ENCODE measurements around the gene DSCAML1.
A peak's percentile ranks its signal among the peaks of the same experiment; 100 is the strongest.

DSCAML1 gene

GRCh38 chr11:117627259-117627658 is 169.8 kb downstream of the DSCAML1 start:
- H3K27ac ChIP-seq, result no peak overlapping the region
- TF ChIP-seq, protein P1, sequence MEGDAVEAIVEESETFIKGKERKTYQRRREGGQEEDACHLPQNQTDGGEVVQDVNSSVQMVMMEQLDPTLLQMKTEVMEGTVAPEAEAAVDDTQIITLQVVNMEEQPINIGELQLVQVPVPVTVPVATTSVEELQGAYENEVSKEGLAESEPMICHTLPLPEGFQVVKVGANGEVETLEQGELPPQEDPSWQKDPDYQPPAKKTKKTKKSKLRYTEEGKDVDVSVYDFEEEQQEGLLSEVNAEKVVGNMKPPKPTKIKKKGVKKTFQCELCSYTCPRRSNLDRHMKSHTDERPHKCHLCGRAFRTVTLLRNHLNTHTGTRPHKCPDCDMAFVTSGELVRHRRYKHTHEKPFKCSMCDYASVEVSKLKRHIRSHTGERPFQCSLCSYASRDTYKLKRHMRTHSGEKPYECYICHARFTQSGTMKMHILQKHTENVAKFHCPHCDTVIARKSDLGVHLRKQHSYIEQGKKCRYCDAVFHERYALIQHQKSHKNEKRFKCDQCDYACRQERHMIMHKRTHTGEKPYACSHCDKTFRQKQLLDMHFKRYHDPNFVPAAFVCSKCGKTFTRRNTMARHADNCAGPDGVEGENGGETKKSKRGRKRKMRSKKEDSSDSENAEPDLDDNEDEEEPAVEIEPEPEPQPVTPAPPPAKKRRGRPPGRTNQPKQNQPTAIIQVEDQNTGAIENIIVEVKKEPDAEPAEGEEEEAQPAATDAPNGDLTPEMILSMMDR (IDR thresholded peaks at IDR 0.05; ENCODE audit: low read depth, low read length), result no peak
- H3K9me3 ChIP-seq (ENCODE audit: severe bottlenecking), result no peaks in the 10 kb centered on the region
- no peak overlapping the region for H3K4me3 ChIP-seq (ENCODE audit: low read depth, low read length)
- DNase-seq, result no peak
- no peaks in the 10 kb centered on the region for H3K27me3 ChIP-seq (ENCODE audit: insufficient read depth, low read depth, severe bottlenecking)
- no peaks in the 10 kb centered on the region for H3K36me3 ChIP-seq

DNA sequence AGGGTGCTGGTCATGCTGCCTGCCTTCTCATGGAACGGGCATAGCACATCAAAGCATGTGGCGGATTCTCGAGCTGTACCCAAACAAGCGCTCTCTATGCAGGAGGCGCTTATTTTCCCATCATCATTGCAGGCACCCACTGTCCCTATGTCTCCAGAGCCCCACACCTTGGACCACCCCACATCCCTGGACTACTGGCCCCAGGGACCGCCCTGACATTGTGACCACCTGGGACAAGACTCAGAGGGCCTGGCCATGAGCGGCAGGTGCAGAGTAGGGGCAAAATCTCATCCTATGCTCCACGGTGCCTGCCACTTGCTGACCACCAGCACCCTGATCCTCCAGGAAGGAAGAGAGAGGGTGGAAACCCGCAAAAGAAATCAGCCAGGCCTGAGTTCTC is 170.4 kb downstream of the DSCAML1 start:
- Histone ChIP-seq H3K4me3 (ENCODE audit: low read depth, low read length) (no peak overlapping the region), H3K36me3 (no peaks in the 10 kb centered on the region), H3K9me3 (ENCODE audit: severe bottlenecking) (peaks cover 4% of the 10 kb centered on the region), H3K27me3 (ENCODE audit: insufficient read depth, low read depth, severe bottlenecking) (no peaks in the 10 kb centered on the region), H3K27ac (no peak overlapping the region)
- TF ChIP-seq, protein P1 (IDR thresholded peaks at IDR 0.05; ENCODE audit: low read depth, low read length), result no peak
- no peak for DNase-seq

GRCh38 chr11:117625237-117625636 is 171.8 kb downstream of the DSCAML1 start:
- no peak overlapping the region for H3K27ac ChIP-seq
- TF ChIP-seq, protein P1 (IDR thresholded peaks at IDR 0.05; ENCODE audit: low read depth, low read length), result no peak
- no peaks in the 10 kb centered on the region for H3K36me3 ChIP-seq
- no peak overlapping the region for H3K4me3 ChIP-seq (ENCODE audit: low read depth, low read length)
- no peaks in the 10 kb centered on the region for H3K27me3 ChIP-seq (ENCODE audit: insufficient read depth, low read depth, severe bottlenecking)
- DNase-seq, result no peak
- peaks cover 8% of the 10 kb centered on the region for H3K9me3 ChIP-seq (ENCODE audit: severe bottlenecking)

- DNase-seq, result no peak
- H3K27ac ChIP-seq, result no peak overlapping the region
- TF ChIP-seq, protein P1 (IDR thresholded peaks at IDR 0.05; ENCODE audit: low read depth, low read length), result no peak
- H3K4me3 ChIP-seq (ENCODE audit: low read depth, low read length), result no peak overlapping the region
- H3K9me3 ChIP-seq (ENCODE audit: severe bottlenecking), result peaks cover 8% of the 10 kb centered on the region
- no peaks in the 10 kb centered on the region for H3K27me3 ChIP-seq (ENCODE audit: insufficient read depth, low read depth, severe bottlenecking)
- no peaks in the 10 kb centered on the region for H3K36me3 ChIP-seq
Observed at GRCh38 chr11:117623831-117624271, 173.2 kb downstream of the DSCAML1 start.

DNA sequence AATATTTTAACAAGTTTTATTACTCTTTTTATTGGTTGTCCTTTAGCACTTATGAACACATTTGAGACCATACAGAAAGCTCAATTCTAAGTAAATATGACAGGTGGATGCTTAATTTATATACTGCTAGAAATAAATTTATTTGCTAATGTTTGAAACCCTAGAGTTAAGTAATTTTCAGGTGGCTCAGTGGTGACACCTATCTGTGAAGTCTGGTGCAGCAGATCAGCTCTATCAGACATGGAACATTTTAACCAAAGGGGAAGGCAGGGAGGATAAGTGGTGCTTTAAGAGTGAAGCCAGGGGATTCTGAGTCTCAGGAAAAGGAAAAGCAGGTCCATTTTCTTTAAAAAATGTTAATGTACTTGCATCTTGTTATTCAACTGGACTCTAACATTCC is 175.8 kb downstream of the DSCAML1 start:
- Histone ChIP-seq H3K9me3 (ENCODE audit: severe bottlenecking) (peaks cover 8% of the 10 kb centered on the region), H3K27me3 (ENCODE audit: insufficient read depth, low read depth, severe bottlenecking) (no peaks in the 10 kb centered on the region), H3K27ac (no peak overlapping the region), H3K4me3 (ENCODE audit: low read depth, low read length) (no peak overlapping the region), H3K36me3 (no peaks in the 10 kb centered on the region)
- DNase-seq, result no peak
- TF ChIP-seq, protein P1 (IDR thresholded peaks at IDR 0.05; ENCODE audit: low read depth, low read length), result peak; percentile 51

DNA sequence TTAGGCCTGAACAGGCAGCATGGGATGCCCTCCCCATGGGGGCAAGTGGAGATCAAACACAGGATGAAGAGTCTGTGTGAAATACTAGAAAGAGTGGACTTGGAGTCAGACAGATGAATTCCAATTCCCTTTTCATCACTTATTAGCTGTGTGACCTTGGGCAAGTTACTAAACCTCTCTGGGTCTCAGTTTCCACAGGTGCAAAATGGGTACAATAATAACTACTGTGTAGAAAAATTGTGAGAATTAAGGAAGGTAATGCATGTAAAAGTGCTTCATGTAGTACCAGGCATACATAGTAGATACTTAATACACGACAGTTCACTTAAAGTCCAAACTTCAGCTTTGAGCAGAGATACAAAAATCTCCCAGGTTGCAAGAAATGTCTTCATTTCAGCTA is 176.4 kb downstream of the DSCAML1 start:
- TF ChIP-seq, protein P1 (IDR thresholded peaks at IDR 0.05; ENCODE audit: low read depth, low read length), result no peak
- peaks cover 8% of the 10 kb centered on the region for H3K9me3 ChIP-seq (ENCODE audit: severe bottlenecking)
- no peaks in the 10 kb centered on the region for H3K27me3 ChIP-seq (ENCODE audit: insufficient read depth, low read depth, severe bottlenecking)
- H3K36me3 ChIP-seq, result no peaks in the 10 kb centered on the region
- H3K27ac ChIP-seq, result no peak overlapping the region
- H3K4me3 ChIP-seq (ENCODE audit: low read depth, low read length), result no peak overlapping the region
- no peak for DNase-seq

All from WERI-Rb-1 (cell line).